BE2C (cell line): ENCODE results near the gene CEP350.

Experiments
- DNase-seq: peaks from one replicate; pipeline ENCODE4 v3.0.0-alpha.2; 2020
- H3K27me3 ChIP-seq: fragments of 250-450 bp; sonication (Bioruptor Pico); 2 replicates; pipeline ENCODE4 v1.5.1; 2020; ENCODE audit warnings: mild to moderate bottlenecking
- H3K36me3 ChIP-seq: fragments of 250-450 bp; sonication (Bioruptor Pico); 2 replicates; pipeline ENCODE4 v1.5.1; 2020; ENCODE audit warnings: mild to moderate bottlenecking
- H3K4me1 ChIP-seq: fragments of 250-450 bp; sonication (Bioruptor Pico); 2 replicates; pipeline ENCODE4 v1.5.1; 2020
- H3K4me3 ChIP-seq: 2 replicates; pipeline ENCODE4 v1.5.1; 2011; ENCODE audit warnings: low read depth, low read length
- H3K9me3 ChIP-seq: fragments of 250-450 bp; sonication (Bioruptor Pico); 2 replicates; pipeline ENCODE4 v1.5.1; 2020
- TF ChIP-seq, protein P1 (sequence below): IDR thresholded peaks from 2 replicates; pipeline ENCODE4 v1.5.1; 2012; ENCODE audit warnings: mild to moderate bottlenecking, low read depth, low read length

The CEP350 gene

DNA sequence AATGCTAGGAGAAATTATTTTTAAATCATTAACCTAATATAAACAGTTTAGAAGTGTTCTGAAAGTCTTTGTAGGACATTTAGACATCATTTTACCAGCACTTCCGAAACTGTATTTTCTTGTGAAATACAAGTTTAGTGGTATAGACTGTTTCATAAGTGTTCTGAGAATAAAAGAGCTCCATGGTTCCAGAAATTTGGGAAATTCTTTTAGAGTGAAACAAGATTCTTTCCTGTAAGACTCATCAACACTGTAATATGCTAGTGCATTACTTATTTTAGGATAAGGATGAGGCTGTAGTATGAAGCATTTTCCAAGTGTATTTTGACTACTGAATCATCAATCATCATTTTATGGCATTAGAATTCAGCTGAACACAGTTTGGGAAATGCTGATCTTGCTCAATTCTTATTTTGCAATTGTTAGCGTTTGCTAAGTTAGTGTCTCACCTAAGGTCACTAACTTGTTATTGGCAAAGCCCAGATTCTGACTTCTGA lies 73.4 kb downstream of the CEP350 start:
- H3K9me3 ChIP-seq: no peaks in the 10 kb centered on the region
- H3K4me3 ChIP-seq: no peak overlapping the region
- H3K27me3 ChIP-seq: no peaks in the 10 kb centered on the region
- TF ChIP-seq, protein P1, sequence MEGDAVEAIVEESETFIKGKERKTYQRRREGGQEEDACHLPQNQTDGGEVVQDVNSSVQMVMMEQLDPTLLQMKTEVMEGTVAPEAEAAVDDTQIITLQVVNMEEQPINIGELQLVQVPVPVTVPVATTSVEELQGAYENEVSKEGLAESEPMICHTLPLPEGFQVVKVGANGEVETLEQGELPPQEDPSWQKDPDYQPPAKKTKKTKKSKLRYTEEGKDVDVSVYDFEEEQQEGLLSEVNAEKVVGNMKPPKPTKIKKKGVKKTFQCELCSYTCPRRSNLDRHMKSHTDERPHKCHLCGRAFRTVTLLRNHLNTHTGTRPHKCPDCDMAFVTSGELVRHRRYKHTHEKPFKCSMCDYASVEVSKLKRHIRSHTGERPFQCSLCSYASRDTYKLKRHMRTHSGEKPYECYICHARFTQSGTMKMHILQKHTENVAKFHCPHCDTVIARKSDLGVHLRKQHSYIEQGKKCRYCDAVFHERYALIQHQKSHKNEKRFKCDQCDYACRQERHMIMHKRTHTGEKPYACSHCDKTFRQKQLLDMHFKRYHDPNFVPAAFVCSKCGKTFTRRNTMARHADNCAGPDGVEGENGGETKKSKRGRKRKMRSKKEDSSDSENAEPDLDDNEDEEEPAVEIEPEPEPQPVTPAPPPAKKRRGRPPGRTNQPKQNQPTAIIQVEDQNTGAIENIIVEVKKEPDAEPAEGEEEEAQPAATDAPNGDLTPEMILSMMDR: no peak
- H3K4me1 ChIP-seq: no peaks in the 10 kb centered on the region
- peaks cover 22% of the 10 kb centered on the region for H3K36me3 ChIP-seq
- no peak for DNase-seq

DNA sequence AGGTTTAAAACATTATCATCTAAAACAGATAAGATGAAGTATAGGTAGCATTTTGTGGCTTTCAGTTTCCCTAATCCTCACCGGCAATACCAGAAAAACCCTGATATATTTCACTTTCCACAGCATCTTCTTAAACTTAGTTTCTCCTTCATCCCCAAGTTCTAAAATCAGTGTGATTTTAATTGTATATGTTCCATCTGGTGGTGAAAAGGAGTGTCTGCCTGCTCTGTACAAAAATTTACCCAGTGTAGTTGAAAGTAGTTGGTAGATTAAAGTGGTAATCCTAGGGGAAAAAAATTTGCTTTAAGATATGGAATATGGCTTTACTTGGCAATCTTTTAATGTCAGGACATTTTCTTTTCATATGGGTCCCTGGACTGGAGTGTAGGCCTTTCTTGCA lies 74.3 kb downstream of the CEP350 start:
- no peak for DNase-seq

DNA sequence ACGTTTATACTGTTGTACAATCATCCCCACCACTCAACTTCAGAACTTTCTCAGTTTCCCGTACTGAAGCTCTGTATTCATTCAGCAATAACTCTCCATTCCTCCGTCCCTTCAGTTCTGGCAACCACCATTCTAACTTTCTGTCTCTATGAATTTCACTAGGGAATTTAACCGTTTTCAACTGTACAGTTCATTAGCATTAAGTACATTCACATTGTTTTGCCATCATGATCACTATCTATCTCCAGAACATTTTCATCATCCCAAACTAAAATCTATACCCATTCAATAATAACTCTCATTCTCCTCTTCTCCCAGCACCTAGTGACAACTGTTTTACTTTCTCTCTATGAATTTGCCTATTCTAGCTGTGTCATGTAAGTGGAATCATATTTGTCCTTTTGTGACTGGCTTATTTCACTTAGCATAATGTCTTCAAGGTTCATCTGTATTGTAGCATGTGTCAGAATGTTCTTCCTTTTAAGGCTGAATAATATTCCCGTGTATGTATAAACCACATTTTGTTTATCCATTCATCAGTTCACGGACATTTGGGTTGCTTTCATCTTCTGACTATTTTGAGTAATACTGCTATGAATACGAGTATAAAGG lies 75.0 kb downstream of the CEP350 start:
- Histone ChIP-seq H3K36me3 (peaks cover 18% of the 10 kb centered on the region), H3K27me3 (no peaks in the 10 kb centered on the region)
- TF ChIP-seq, protein P1: no peak

More for the DNA sequence above, 74.3 kb downstream of the CEP350 start:
- no peaks in the 10 kb centered on the region for H3K9me3 ChIP-seq
- no peak overlapping the region for H3K4me3 ChIP-seq
- H3K4me1 ChIP-seq: no peaks in the 10 kb centered on the region
- H3K27me3 ChIP-seq: no peaks in the 10 kb centered on the region
- peaks cover 18% of the 10 kb centered on the region for H3K36me3 ChIP-seq
- TF ChIP-seq, protein P1: peak; percentile 24; the same call in 1 of the 2 replicates

DNA sequence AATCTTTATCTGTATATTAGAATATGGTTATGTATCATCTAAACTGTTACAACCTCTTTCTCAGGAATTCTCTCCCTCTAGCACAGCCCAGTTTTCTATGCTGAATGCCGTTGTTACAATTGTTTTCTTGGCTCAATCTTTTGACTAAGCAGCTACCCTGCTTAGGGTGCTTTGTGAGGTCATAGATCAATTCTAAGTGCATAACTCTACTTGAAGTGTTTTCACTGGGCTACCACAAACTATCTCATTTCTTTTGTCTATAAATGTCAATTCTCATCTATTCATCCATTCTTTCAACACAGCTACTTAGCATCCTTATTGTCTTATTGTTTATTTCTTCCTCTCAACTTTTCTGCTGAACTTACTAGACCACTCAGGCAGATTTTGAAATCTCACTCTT lies 77.1 kb downstream of the CEP350 start:
- TF ChIP-seq, protein P1: no peak
- no peak for DNase-seq
- H3K4me3 ChIP-seq: no peak overlapping the region

More for the DNA sequence above, 75.0 kb downstream of the CEP350 start:
- H3K4me3 ChIP-seq: no peak overlapping the region
- no peaks in the 10 kb centered on the region for H3K9me3 ChIP-seq
- DNase-seq: no peak
- no peaks in the 10 kb centered on the region for H3K4me1 ChIP-seq

DNA sequence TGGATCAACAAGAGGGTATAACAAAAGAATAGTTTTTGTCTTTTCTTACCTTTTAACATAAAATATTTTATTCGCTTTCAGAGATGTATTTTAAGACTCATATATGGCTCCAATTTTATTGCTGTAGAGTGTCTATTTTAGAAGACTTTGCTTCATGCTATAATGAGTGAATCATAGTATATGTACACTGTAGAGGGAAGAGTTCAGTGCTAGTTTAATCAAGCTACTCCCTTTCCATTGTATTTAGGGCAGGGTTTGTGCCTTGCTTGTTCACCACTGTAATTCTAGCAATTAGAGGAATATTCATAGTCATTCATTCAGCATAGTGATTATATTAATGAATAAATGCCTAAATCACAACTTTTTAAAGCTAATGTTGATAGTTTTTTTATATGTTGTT lies 78.8 kb downstream of the CEP350 start:
- TF ChIP-seq, protein P1: no peak
- Histone ChIP-seq H3K9me3 (no peaks in the 10 kb centered on the region), H3K36me3 (peaks cover 38% of the 10 kb centered on the region), H3K27me3 (no peaks in the 10 kb centered on the region), H3K4me1 (no peaks in the 10 kb centered on the region), H3K4me3 (no peak overlapping the region)
- DNase-seq: no peak

More for the DNA sequence above, 77.1 kb downstream of the CEP350 start:
- Histone ChIP-seq H3K27me3 (no peaks in the 10 kb centered on the region), H3K36me3 (peaks cover 25% of the 10 kb centered on the region), H3K4me1 (no peaks in the 10 kb centered on the region), H3K9me3 (no peaks in the 10 kb centered on the region)

DNA sequence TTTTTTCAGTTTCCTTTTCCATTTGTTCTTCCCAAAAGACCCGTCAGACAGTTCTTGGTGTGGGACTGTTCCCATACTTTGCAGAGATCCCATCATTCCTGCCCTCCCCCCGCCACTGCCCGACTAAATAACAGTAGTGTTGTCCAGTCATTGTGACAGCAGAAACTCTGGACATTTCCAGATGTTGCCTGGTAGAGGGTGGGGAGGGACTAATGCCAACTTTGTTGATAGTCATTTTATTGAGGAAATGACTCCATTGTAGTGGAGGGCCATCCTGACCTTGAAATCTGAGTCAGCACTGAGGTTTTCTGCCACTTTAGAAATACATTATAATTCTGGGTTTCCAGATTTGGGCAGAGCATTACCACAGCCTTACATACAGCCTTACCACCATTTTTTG lies 85.4 kb downstream of the CEP350 start:
- no peaks in the 10 kb centered on the region for H3K9me3 ChIP-seq
- H3K4me1 ChIP-seq: no peaks in the 10 kb centered on the region
- peaks cover 62% of the 10 kb centered on the region for H3K36me3 ChIP-seq
- TF ChIP-seq, protein P1: no peak
- no peak overlapping the region for H3K4me3 ChIP-seq
- H3K27me3 ChIP-seq: no peaks in the 10 kb centered on the region
- DNase-seq: no peak
